Hematopoietic multipotent progenitor cell treated with erythropoietin and hydrocortisone succinate and interleukin-3 and kit ligand, for 15 days (in vitro differentiated cells): ENCODE data around the gene LAMB1.
A peak's percentile ranks its signal among the peaks of the same experiment; 100 is the strongest.

Source experiments
- DNase-seq: peaks from one replicate; pipeline ENCODE4 v3.0.0-alpha.2; 2015; ENCODE audit warnings: low spot score

Gene LAMB1

GRCh38 chr7:107877731-107878382, 125.1 kb downstream of the LAMB1 start:
- no peak for DNase-seq

DNA sequence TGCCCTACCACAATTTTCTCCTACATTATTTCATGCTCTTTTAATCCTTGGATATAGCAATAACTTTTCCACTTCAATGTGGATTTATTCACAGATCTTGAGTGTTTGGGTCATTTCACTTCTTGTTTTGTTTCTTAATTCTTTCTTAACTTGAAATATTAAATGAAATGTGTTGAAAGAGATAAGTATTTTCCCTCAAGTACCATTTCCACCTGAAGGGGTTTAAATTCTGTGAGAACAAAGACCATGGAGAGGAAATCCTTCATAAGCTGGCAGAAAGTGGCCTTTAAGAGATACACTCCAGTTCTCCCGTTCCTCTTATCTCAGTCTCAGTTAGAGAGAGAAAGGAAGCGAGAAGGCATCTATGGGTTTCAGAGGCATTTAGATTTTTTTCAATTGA, 126.0 kb downstream of the LAMB1 start:
- DNase-seq: no peak

GRCh38 chr7:107874605-107875446, 128.1 kb downstream of the LAMB1 start:
- DNase-seq: peak; percentile 84

GRCh38 chr7:107874111-107874510, 128.8 kb downstream of the LAMB1 start:
- DNase-seq: no peak
